ENCODE data around the gene SLC4A9.
A peak's percentile ranks its signal among the peaks of the same experiment; 100 is the strongest.

Gene SLC4A9

DNA sequence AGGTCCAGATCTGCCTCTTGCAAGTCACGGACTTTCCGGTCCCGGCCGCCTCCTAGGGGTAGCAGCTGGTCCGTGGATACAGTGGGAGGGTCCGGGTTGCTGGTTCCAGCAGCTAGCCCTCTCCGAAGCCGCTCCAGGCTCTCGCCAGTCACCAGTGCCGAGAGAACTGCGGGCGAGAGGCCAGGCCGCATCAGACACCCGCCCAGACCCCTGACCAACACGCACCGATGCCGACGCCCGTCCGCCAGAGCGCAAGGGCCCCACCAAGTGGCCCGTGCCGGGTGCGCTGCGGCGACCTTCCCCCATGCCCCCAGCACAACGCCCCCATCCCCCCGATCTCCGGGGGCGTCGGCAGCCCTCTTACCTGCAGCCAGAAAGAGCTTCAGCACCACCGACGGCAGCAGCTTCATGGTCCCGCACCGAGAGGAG, 14.1 kb upstream of the SLC4A9 start:
- H3K9me3 ChIP-seq (ENCODE audit: control insufficient read depth in 5 of 5, low read length in 5 of 5), result no peaks in the 10 kb centered on the region
- peak overlapping the region; percentile 52 to 84 (median 73) for H3K9ac ChIP-seq (ENCODE audit: low read length in 5 of 5)
- peaks cover 11 to 65% (median 62%) of the 10 kb centered on the region in 5 donors for H3K4me1 ChIP-seq (ENCODE audit: control insufficient read depth in 5 of 5, insufficient read depth in 5 of 5, low read length in 5 of 5)
- H3K4me3 ChIP-seq (ENCODE audit: low read depth in 1 of 5, low read length in 5 of 5), result peak overlapping the region; percentile 70 to 87 (median 80)
- no peaks in the 10 kb centered on the region for H3K27me3 ChIP-seq (ENCODE audit: control insufficient read depth in 5 of 5, insufficient read depth in 4 of 5, low read length in 5 of 5)
- peaks cover 0 to 16% (median 9%) of the 10 kb centered on the region in 5 donors for H3K36me3 ChIP-seq (ENCODE audit: control insufficient read depth in 5 of 5, insufficient read depth in 5 of 5, low read length in 5 of 5)
- peak overlapping the region; percentile 74 for H3K27ac ChIP-seq (ENCODE audit: low read depth, low read length)

DNA sequence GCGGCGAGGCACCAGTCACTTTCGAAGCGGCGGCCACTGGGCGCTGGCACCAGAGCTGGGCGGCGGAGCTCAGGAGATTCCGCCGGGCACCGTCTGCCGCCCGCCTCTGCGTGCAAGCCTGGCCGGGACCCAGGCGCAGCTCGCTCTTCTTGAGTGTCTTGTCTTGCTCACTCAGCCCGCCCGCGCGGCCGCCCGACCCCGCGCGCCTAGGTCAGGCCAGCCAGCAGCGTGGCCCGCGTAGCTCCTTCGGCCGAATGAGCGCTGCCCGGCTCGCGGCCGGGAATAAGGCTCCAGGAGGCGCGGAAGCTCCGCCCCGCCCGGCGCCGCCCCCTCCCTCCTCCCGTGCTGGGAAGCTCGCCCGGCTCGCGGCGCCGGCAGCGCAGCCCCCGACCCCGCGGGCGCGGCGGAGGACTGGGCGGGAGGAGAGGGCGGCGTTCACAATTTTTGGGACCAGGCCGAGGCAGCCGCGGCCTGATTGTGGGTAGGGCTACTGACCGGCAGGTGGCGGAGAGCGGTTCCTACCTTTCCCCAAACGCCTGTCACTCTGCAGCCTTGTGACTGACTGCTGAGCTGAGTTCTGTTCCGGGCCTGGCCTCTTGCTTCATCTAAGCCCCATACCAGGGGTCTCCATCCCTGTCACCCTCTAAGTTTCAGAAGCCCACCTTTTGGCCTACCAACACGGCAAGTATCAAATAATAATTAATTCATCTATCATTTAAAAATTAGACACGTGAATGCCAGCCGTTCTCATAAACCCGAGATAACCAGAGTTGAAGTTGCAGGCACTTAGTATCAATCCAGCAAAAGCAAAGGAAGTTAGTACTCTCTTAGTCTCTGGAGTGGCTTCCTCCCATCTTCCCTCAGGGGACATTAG, 13.4 kb upstream of the SLC4A9 start, which contains the start of gene HBEGF:
TSS of gene HBEGF (minus strand) at position 256 of the 874 bp plus-strand sequence. CDS start 275 bp downstream, outside the sequence.
- peaks cover 0 to 10% (median 6%) of the 10 kb centered on the region in 5 donors for H3K36me3 ChIP-seq (ENCODE audit: control insufficient read depth in 5 of 5, insufficient read depth in 5 of 5, low read length in 5 of 5)
- H3K27ac ChIP-seq (ENCODE audit: low read depth, low read length), result peak within 1 kb of the TSS; percentile 74
- H3K27me3 ChIP-seq (ENCODE audit: control insufficient read depth in 5 of 5, insufficient read depth in 4 of 5, low read length in 5 of 5), result no peaks in the 10 kb centered on the region
- no peaks in the 10 kb centered on the region for H3K9me3 ChIP-seq (ENCODE audit: control insufficient read depth in 5 of 5, low read length in 5 of 5)
- H3K9ac ChIP-seq (ENCODE audit: low read length in 5 of 5), result peak within 1 kb of the TSS; percentile 52 to 84 (median 73)
- peaks cover 11 to 60% (median 55%) of the 10 kb centered on the region in 5 donors for H3K4me1 ChIP-seq (ENCODE audit: control insufficient read depth in 5 of 5, insufficient read depth in 5 of 5, low read length in 5 of 5)
- H3K4me3 ChIP-seq (ENCODE audit: low read depth in 1 of 5, low read length in 5 of 5), result peak within 1 kb of the TSS; percentile 70 to 87 (median 80)

DNA sequence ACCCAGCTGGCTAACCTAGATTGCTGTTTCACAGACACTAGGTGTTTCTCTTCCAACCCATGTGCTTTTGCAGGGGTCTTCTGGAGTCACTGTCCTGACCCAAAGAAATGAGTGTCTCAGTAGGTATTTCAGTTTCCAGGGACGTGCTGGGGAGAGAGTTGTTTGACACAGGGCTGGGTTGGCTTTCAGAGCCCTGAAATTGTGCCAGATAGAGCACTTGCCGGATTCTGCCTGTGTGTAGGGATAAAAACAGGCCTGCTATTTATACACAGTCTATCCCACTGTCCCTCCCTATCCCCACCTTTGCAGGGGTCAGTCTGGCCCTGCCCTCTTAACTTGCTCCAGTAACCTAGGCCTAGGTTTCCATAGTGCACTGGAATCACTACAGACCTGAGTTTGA, 12.6 kb upstream of the SLC4A9 start:
- no peaks in the 10 kb centered on the region for H3K9me3 ChIP-seq (ENCODE audit: control insufficient read depth in 5 of 5, low read length in 5 of 5)
- H3K9ac ChIP-seq (ENCODE audit: low read length in 5 of 5), result peak overlapping the region in 4 of 5 donors; percentile 5 to 60 (median 36)
- H3K27me3 ChIP-seq (ENCODE audit: control insufficient read depth in 5 of 5, insufficient read depth in 4 of 5, low read length in 5 of 5), result no peaks in the 10 kb centered on the region
- peaks cover 0 to 4% (median 0%) of the 10 kb centered on the region in 5 donors for H3K36me3 ChIP-seq (ENCODE audit: control insufficient read depth in 5 of 5, insufficient read depth in 5 of 5, low read length in 5 of 5)
- peak overlapping the region in 2 of 5 donors; percentile 67 to 70 for H3K4me3 ChIP-seq (ENCODE audit: low read depth in 1 of 5, low read length in 5 of 5)
- H3K4me1 ChIP-seq (ENCODE audit: control insufficient read depth in 5 of 5, insufficient read depth in 5 of 5, low read length in 5 of 5), result peaks cover 6 to 52% (median 47%) of the 10 kb centered on the region in 5 donors
- H3K27ac ChIP-seq (ENCODE audit: low read depth, low read length), result peak overlapping the region; percentile 74

DNA sequence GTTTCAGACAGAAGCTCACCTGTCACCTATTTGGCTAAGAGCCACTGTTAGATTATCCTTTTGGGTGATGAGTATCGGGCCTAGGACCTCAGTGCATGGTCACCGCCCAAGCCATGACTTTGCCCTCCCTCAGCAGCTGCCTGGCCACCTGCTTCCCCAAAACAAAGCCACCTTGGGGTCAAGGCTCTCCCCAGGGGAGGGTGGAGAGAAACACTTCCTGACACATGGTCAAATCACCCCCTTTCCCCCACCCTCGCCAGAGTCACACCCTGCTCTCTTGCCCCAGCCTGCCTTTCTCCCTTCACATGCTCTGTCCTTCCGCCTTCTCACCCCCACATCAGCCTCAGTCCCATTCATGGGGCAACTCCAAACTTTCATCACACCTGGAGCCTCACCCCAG, 11.9 kb upstream of the SLC4A9 start:
- H3K9ac ChIP-seq (ENCODE audit: low read length in 5 of 5), result no peak overlapping the region
- H3K9me3 ChIP-seq (ENCODE audit: control insufficient read depth in 5 of 5, low read length in 5 of 5), result no peaks in the 10 kb centered on the region
- H3K36me3 ChIP-seq (ENCODE audit: control insufficient read depth in 5 of 5, insufficient read depth in 5 of 5, low read length in 5 of 5), result peaks cover 0 to 4% (median 0%) of the 10 kb centered on the region in 5 donors
- H3K27ac ChIP-seq (ENCODE audit: low read depth, low read length), result no peak overlapping the region
- no peak overlapping the region for H3K4me3 ChIP-seq (ENCODE audit: low read depth in 1 of 5, low read length in 5 of 5)
- peaks cover 5 to 47% (median 40%) of the 10 kb centered on the region in 5 donors for H3K4me1 ChIP-seq (ENCODE audit: control insufficient read depth in 5 of 5, insufficient read depth in 5 of 5, low read length in 5 of 5)
- no peaks in the 10 kb centered on the region for H3K27me3 ChIP-seq (ENCODE audit: control insufficient read depth in 5 of 5, insufficient read depth in 4 of 5, low read length in 5 of 5)

DNA sequence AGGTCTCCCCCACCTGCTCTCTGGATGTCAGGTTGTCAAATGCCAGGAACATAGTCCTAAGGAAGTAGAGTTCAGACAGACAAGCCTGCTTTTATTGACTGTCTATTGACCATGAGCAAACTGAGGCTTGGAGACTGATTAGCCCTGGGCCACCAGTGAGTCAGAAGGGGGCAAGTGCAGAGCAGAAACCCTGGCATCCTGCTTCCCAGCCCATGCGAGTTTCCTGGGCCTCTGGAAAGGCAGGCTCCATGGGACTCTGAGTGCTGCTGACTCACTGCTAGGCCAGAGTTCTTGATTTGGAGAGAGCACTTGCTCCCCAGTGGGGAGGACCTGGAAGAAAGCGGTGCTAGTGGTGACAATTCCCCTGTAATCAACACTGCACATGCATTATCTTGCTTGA, 10.8 kb upstream of the SLC4A9 start:
- Histone ChIP-seq H3K4me3 (ENCODE audit: low read depth in 1 of 5, low read length in 5 of 5) (no peak overlapping the region), H3K27me3 (ENCODE audit: control insufficient read depth in 5 of 5, insufficient read depth in 4 of 5, low read length in 5 of 5) (no peaks in the 10 kb centered on the region), H3K9ac (ENCODE audit: low read length in 5 of 5) (no peak overlapping the region)

DNA sequence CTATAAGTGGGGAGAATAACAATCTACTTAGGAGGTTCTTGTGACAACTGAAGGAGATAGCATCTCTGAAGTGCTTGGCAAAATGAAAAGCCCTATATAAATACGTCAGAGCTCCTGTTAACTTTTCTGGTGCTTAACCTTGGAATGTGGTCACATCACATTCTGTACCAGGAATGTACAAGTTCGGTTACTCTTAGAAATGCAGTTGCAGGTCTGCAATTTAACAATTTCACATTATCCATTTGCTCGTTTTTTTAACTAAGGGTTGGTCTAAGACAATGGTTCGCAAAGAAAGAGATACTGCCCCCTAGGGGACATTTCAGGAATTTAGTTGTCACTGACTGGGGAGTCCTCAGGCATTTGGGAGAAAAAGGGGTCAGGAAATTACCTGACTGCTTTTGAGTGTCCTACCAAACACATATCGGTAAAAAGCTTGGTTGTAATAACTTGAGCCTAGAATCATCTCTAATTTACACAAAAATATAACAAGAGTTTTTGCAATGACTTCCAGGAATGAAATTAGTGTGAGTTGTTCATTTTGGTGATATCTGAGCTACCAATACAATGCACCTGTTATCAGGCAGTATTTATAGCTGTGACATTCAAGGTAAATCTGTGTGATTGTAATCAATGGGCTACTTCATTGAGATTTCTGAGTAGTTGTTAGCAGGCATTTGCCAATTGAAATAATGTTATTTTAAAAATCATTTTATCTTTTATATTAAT, 8.2 kb upstream of the SLC4A9 start:
- Histone ChIP-seq H3K36me3 (ENCODE audit: control insufficient read depth in 5 of 5, insufficient read depth in 5 of 5, low read length in 5 of 5) (no peaks in the 10 kb centered on the region), H3K9me3 (ENCODE audit: control insufficient read depth in 5 of 5, low read length in 5 of 5) (no peaks in the 10 kb centered on the region), H3K4me1 (ENCODE audit: control insufficient read depth in 5 of 5, insufficient read depth in 5 of 5, low read length in 5 of 5) (peaks cover 2 to 16% (median 12%) of the 10 kb centered on the region in 5 donors), H3K9ac (ENCODE audit: low read length in 5 of 5) (no peak overlapping the region), H3K27ac (ENCODE audit: low read depth, low read length) (no peak overlapping the region), H3K27me3 (ENCODE audit: control insufficient read depth in 5 of 5, insufficient read depth in 4 of 5, low read length in 5 of 5) (no peaks in the 10 kb centered on the region), H3K4me3 (ENCODE audit: low read depth in 1 of 5, low read length in 5 of 5) (no peak overlapping the region)

More for the DNA sequence above, 10.8 kb upstream of the SLC4A9 start:
- H3K27ac ChIP-seq (ENCODE audit: low read depth, low read length), result no peak overlapping the region
- peaks cover 0 to under 1% (median 0%) of the 10 kb centered on the region in 5 donors for H3K36me3 ChIP-seq (ENCODE audit: control insufficient read depth in 5 of 5, insufficient read depth in 5 of 5, low read length in 5 of 5)
- peaks cover 2 to 39% (median 30%) of the 10 kb centered on the region in 5 donors for H3K4me1 ChIP-seq (ENCODE audit: control insufficient read depth in 5 of 5, insufficient read depth in 5 of 5, low read length in 5 of 5)
- H3K9me3 ChIP-seq (ENCODE audit: control insufficient read depth in 5 of 5, low read length in 5 of 5), result no peaks in the 10 kb centered on the region

DNA sequence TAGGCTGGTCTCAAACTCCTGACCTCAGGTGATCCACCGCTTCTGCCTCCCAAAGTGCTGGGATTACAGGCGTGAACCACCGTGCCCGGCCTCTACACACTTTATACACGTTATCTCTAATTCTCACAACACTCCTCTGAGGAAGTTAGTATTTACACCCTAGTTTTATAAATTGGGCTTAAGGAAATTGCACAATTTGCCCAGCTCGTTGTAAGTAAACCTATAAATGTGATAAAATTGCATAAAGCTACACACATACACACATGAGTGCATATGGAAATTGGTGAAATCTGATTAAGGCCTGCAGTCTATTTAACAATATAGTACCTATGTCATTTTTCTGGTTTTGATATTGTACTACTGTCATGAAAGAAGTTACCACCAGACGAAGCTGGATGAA, 4.4 kb upstream of the SLC4A9 start:
- Histone ChIP-seq H3K36me3 (ENCODE audit: control insufficient read depth in 5 of 5, insufficient read depth in 5 of 5, low read length in 5 of 5) (no peaks in the 10 kb centered on the region), H3K9me3 (ENCODE audit: control insufficient read depth in 5 of 5, low read length in 5 of 5) (no peaks in the 10 kb centered on the region), H3K4me1 (ENCODE audit: control insufficient read depth in 5 of 5, insufficient read depth in 5 of 5, low read length in 5 of 5) (peaks cover 2 to 10% (median 8%) of the 10 kb centered on the region in 5 donors), H3K9ac (ENCODE audit: low read length in 5 of 5) (no peak overlapping the region), H3K4me3 (ENCODE audit: low read depth in 1 of 5, low read length in 5 of 5) (no peak overlapping the region), H3K27ac (ENCODE audit: low read depth, low read length) (no peak overlapping the region), H3K27me3 (ENCODE audit: control insufficient read depth in 5 of 5, insufficient read depth in 4 of 5, low read length in 5 of 5) (no peaks in the 10 kb centered on the region)

DNA sequence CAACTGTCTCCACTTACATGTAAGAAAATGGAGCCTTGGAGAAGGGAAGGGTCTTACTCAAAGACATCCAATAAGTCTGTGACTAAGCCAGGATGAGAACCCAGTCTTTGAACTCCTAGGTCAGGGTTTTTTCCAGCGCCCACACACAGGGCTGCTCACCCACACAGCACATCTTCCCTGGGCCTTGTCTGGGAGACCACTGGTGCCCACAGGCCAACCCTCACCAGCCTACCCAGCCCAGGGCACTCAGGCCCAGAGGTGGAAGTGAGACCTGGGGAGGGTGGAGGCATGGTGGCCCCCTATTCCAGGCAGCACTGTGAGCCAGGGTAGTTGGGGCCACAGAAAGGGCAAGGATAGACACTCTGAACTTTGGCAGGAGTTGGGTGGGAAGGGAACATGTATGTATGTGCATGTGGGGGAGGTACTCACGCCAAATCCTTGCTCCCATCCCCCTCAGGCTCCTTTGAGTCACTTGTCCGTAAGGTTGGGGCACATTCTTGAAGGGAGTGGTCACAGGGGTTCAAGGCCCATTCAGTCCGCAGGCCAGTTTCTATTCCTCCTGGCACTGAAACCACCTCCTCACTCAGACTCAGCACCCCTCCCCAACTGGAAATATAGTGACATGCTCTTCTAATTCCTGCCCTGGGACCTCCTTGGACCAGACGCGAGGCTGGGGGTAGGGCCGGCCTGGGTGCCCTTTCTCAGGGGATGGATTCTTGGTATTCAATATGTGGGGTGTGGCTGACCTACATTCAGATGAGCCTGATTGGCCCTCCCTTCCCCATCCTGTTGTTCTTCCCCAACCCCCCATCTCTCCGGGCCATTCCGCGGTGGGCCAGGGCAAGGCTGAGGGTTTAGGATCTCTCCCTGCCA, 2.9 kb upstream of the SLC4A9 start:
- Histone ChIP-seq H3K36me3 (ENCODE audit: control insufficient read depth in 5 of 5, insufficient read depth in 5 of 5, low read length in 5 of 5) (no peaks in the 10 kb centered on the region), H3K9ac (ENCODE audit: low read length in 5 of 5) (no peak overlapping the region), H3K4me1 (ENCODE audit: control insufficient read depth in 5 of 5, insufficient read depth in 5 of 5, low read length in 5 of 5) (peaks cover 0 to 10% (median 8%) of the 10 kb centered on the region in 5 donors), H3K27ac (ENCODE audit: low read depth, low read length) (no peak overlapping the region), H3K9me3 (ENCODE audit: control insufficient read depth in 5 of 5, low read length in 5 of 5) (no peaks in the 10 kb centered on the region), H3K27me3 (ENCODE audit: control insufficient read depth in 5 of 5, insufficient read depth in 4 of 5, low read length in 5 of 5) (no peaks in the 10 kb centered on the region), H3K4me3 (ENCODE audit: low read depth in 1 of 5, low read length in 5 of 5) (peak overlapping the region in 1 of 5 donors; percentile 46)

DNA sequence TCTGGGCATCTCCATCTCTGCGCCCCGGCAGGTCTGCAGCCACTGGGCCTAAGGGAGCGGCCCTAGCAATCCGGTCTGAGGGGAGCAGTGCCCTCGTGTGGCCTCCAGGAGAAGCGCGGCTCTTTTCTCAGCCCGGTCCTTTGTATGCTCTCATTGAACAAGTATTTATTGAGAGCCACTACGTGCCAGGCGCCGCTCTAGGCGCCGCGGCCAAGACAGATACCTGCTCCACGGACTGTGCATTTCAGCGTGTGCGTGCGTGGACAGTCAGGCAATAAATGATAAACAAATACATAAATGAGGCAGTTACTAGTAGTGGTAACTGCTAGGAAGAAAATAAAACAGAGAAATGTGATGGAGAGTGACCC, 2.3 kb upstream of the SLC4A9 start:
- Histone ChIP-seq H3K9ac (ENCODE audit: low read length in 5 of 5) (no peak overlapping the region), H3K36me3 (ENCODE audit: control insufficient read depth in 5 of 5, insufficient read depth in 5 of 5, low read length in 5 of 5) (no peaks in the 10 kb centered on the region), H3K4me1 (ENCODE audit: control insufficient read depth in 5 of 5, insufficient read depth in 5 of 5, low read length in 5 of 5) (peaks cover 0 to 10% (median 8%) of the 10 kb centered on the region in 5 donors), H3K9me3 (ENCODE audit: control insufficient read depth in 5 of 5, low read length in 5 of 5) (no peaks in the 10 kb centered on the region), H3K4me3 (ENCODE audit: low read depth in 1 of 5, low read length in 5 of 5) (peak overlapping the region in 2 of 5 donors; percentile 22 to 46), H3K27me3 (ENCODE audit: control insufficient read depth in 5 of 5, insufficient read depth in 4 of 5, low read length in 5 of 5) (peaks cover 0 to 4% (median 0%) of the 10 kb centered on the region in 5 donors), H3K27ac (ENCODE audit: low read depth, low read length) (no peak overlapping the region)

Data from subcutaneous abdominal adipose tissue (tissue), 5 donors.